ENCODE measurements around the gene ALX4. TPM values are rescaled to one million over a fixed set of nuclear protein-coding genes. Genes with fewer than 3 reads are reported as not detected.

The ALX4 gene
- total RNA-seq, 2 experiments from 2014 or later: not detected

DNA sequence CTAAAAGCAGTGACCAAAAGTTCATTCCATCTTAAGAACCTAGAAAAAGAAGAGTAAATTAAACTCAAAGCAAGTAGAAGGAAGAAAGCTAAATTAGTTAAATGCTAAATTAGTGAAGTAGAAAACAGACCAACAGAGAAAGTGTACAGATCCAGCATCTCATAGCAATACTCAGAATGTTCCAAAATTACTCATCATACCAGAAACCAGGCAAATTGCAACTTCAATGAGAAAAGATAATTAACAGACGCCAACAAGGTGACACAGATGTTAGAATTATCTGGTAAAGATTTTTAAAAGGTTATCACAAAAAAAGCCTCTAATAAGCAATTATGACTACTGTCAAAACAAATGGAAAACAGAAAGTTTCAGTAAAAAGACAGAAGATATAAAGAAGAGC lies 96.8 kb downstream of the ALX4 start:
- Histone ChIP-seq H3K36me3 (ENCODE audit: insufficient read depth, low read length) (no peaks in the 10 kb centered on the region), H3K4me1 (ENCODE audit: insufficient read depth, low read length, poor library complexity, severe bottlenecking) (no peaks in the 10 kb centered on the region), H3K9me2 (ENCODE audit: insufficient read depth, low read length) (no peaks in the 10 kb centered on the region), H3K9me3 (ENCODE audit: low read length) (0 out of 2 replicates have a peak, but pooled peaks cover 4% of the 10 kb centered on the region), H3K4me2 (ENCODE audit: low read length) (no peak overlapping the region), H4K20me1 (ENCODE audit: insufficient read depth, low read length) (no peaks in the 10 kb centered on the region), H3K4me3 (ENCODE audit: low read depth, low read length, poor library complexity, severe bottlenecking) (no peak overlapping the region), H2AFZ (ENCODE audit: low read length) (no peak overlapping the region), H3K79me2 (ENCODE audit: insufficient read depth, low read depth, low read length) (no peaks in the 10 kb centered on the region), H3K27ac (ENCODE audit: low read depth, low read length, poor library complexity, severe bottlenecking) (no peak overlapping the region)
- TSS peak; percentile 29 for BruUV-seq (replicated peaks)
- ChIA-PET CTCF (ENCODE audit: unreplicated experiment) (no interaction called here), POLR2A (interaction anchor here (1.1 kb wide), 1 partner anchor 23 kb away, joined by 3 read pairs; no protein-coding TSS in a partner anchor)
- TF ChIP-seq EZH2phosphoT487 (IDR thresholded peaks at IDR 0.05; ENCODE audit: borderline replicate concordance, low read depth, low read length): no peak
- TF ChIP-seq, protein P1, sequence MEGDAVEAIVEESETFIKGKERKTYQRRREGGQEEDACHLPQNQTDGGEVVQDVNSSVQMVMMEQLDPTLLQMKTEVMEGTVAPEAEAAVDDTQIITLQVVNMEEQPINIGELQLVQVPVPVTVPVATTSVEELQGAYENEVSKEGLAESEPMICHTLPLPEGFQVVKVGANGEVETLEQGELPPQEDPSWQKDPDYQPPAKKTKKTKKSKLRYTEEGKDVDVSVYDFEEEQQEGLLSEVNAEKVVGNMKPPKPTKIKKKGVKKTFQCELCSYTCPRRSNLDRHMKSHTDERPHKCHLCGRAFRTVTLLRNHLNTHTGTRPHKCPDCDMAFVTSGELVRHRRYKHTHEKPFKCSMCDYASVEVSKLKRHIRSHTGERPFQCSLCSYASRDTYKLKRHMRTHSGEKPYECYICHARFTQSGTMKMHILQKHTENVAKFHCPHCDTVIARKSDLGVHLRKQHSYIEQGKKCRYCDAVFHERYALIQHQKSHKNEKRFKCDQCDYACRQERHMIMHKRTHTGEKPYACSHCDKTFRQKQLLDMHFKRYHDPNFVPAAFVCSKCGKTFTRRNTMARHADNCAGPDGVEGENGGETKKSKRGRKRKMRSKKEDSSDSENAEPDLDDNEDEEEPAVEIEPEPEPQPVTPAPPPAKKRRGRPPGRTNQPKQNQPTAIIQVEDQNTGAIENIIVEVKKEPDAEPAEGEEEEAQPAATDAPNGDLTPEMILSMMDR (conservative IDR thresholded peaks at IDR 0.05; ENCODE audit: low read length): no peak
- intact Hi-C loops (cut with micrococcal nuclease; ENCODE audit: unreplicated experiment): no loop called here
- DNase-seq (ENCODE audit: low spot score): no peak

DNA sequence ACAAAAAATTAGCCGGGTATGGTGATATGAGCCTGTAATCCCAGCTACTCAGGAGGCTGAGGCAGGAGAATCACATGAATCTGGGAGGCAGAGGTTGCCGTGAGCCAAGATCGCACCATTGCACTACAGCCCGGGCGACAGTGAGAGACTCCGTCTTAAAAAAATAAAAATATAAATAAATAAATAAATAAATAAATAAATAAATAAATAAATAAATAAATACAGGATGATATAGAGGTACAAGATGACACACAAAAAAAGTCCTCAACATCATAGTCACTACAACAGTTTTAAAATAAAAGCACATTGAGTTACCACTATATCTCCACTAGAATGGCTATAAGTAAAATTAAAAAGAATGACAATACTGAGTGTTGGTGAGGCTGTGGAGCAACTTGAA lies 97.8 kb downstream of the ALX4 start:
- BruUV-seq (replicated peaks): no TSS peak
- Histone ChIP-seq H3K4me3 (ENCODE audit: low read depth, low read length, poor library complexity, severe bottlenecking) (no peak overlapping the region), H3K4me2 (ENCODE audit: low read length) (no peak overlapping the region), H2AFZ (ENCODE audit: low read length) (no peak overlapping the region), H3K4me1 (ENCODE audit: insufficient read depth, low read length, poor library complexity, severe bottlenecking) (no peaks in the 10 kb centered on the region), H4K20me1 (ENCODE audit: insufficient read depth, low read length) (no peaks in the 10 kb centered on the region), H3K36me3 (ENCODE audit: insufficient read depth, low read length) (no peaks in the 10 kb centered on the region), H3K9me3 (ENCODE audit: low read length) (0 out of 2 replicates have a peak, but pooled peaks cover 4% of the 10 kb centered on the region), H3K27ac (ENCODE audit: low read depth, low read length, poor library complexity, severe bottlenecking) (no peak overlapping the region), H3K9me2 (ENCODE audit: insufficient read depth, low read length) (no peaks in the 10 kb centered on the region), H3K79me2 (ENCODE audit: insufficient read depth, low read depth, low read length) (no peaks in the 10 kb centered on the region)
- intact Hi-C loops (cut with micrococcal nuclease; ENCODE audit: unreplicated experiment): no loop called here
- no peak for DNase-seq (ENCODE audit: low spot score)
- POLR2A ChIA-PET: interaction anchor here (0.8 kb wide), 1 partner anchor 32 kb away, joined by 4 read pairs; no protein-coding TSS in a partner anchor
- TF ChIP-seq EZH2phosphoT487 (IDR thresholded peaks at IDR 0.05; ENCODE audit: borderline replicate concordance, low read depth, low read length): no peak
- TF ChIP-seq, protein P1 (conservative IDR thresholded peaks at IDR 0.05; ENCODE audit: low read length): no peak
- CTCF ChIA-PET (ENCODE audit: unreplicated experiment): no interaction called here

Other genes with a start within 250 kb of the ALX4 start
- not detected in 2 replicates for gene ACCS, start 243.9 kb downstream of the ALX4 start, total RNA-seq (2014; rRNA removed; shearing (Covaris generic))
- not detected in 2 replicates for gene ACCS, start 243.9 kb downstream of the ALX4 start, total RNA-seq (2022)
- 24.1 and 31.8 TPM in 2 replicates for gene EXT2, start 214.5 kb downstream of the ALX4 start, total RNA-seq (2014; rRNA removed; shearing (Covaris generic))
- gene EXT2, start 214.5 kb downstream of the ALX4 start, total RNA-seq (2022): 22.3 and 25.5 TPM in 2 replicates

Data from OCI-LY7 (cell line).